ENCODE results near the gene CRHR1.

The CRHR1 gene

DNA sequence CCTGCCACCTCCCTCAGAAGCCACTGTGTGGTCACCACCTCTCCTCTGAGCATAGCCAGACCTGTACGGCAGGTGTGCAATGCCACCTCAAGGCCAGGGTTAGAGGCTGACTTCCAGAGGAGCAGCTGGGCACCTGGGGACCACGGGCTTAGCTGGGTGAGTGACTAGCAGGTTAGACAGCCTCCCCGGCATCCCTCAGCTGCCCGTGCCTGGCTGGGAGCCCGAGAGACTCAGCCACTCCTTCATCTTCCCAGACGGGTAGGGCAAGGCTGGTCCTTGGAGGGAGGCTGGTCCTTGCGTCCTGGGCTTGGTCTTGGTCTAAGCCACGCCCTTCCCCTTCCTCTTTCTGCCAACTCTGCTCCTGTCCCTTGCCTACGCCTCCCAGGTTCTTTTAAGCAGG lies 7.8 kb downstream of the CRHR1 start:
- no peak overlapping the region for H3K4me3 ChIP-seq (ENCODE audit: low read depth, low read length)
- peak; percentile 87 for DNase-seq (ENCODE audit: low read depth)
- TF ChIP-seq, protein P1, sequence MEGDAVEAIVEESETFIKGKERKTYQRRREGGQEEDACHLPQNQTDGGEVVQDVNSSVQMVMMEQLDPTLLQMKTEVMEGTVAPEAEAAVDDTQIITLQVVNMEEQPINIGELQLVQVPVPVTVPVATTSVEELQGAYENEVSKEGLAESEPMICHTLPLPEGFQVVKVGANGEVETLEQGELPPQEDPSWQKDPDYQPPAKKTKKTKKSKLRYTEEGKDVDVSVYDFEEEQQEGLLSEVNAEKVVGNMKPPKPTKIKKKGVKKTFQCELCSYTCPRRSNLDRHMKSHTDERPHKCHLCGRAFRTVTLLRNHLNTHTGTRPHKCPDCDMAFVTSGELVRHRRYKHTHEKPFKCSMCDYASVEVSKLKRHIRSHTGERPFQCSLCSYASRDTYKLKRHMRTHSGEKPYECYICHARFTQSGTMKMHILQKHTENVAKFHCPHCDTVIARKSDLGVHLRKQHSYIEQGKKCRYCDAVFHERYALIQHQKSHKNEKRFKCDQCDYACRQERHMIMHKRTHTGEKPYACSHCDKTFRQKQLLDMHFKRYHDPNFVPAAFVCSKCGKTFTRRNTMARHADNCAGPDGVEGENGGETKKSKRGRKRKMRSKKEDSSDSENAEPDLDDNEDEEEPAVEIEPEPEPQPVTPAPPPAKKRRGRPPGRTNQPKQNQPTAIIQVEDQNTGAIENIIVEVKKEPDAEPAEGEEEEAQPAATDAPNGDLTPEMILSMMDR (IDR thresholded peaks at IDR 0.05; ENCODE audit: control insufficient read depth, extremely low read depth, insufficient read depth), result peak; percentile 28; the same call in 1 of the 2 replicates

GRCh38 chr17:45792437-45792836 lies 8.3 kb downstream of the CRHR1 start:
- no peak for DNase-seq (ENCODE audit: low read depth)
- no peak overlapping the region for H3K4me3 ChIP-seq (ENCODE audit: low read depth, low read length)
- TF ChIP-seq, protein P1 (IDR thresholded peaks at IDR 0.05; ENCODE audit: control insufficient read depth, extremely low read depth, insufficient read depth), result no peak

DNA sequence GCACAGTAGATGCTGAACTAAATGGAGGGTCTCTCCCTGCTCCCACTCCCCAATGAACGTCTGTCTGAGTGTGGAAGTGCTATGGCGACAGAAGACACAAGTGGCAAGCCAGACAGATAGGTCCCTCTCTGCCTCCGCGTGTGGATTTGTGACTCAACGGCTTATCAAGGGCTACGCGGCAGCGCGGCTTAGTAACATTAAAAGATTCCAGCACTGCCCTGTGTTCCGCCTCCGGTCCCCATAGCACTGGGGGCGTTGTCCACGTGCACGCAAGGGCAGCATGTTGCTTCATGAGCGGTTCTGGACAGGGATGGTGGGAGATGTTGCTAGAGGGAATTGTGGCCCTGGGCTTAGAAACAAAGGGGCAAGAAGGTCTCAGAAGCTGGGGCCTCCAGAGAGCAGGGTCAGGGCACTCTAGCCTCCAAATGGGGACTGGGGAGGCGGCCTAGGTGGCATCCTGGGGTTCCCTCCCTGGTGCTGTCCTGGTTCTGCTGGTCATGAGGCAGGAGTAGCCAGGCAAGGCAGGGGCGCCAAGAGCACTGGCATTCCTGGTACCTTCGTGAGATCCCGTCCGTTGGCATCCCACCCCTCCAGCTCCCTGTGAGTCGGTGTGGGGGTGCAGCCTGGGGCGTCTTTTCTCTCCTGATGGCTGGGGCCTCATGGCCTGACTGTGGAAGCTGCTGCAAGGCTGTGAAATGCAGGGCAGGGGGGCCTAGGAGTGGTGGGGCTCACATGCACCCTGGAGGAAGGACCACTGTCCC lies 9.1 kb downstream of the CRHR1 start:
- no peak for DNase-seq (ENCODE audit: low read depth)
- no peak overlapping the region for H3K4me3 ChIP-seq (ENCODE audit: low read depth, low read length)
- TF ChIP-seq, protein P1 (IDR thresholded peaks at IDR 0.05; ENCODE audit: control insufficient read depth, extremely low read depth, insufficient read depth), result no peak

- no peak for DNase-seq (ENCODE audit: low read depth)
- no peak overlapping the region for H3K4me3 ChIP-seq (ENCODE audit: low read depth, low read length)
- TF ChIP-seq, protein P1 (IDR thresholded peaks at IDR 0.05; ENCODE audit: control insufficient read depth, extremely low read depth, insufficient read depth), result no peak
These were observed 9.9 kb downstream of the CRHR1 start for GRCh38 chr17:45793999-45794540.

- TF ChIP-seq, protein P1 (IDR thresholded peaks at IDR 0.05; ENCODE audit: control insufficient read depth, extremely low read depth, insufficient read depth), result 0 out of 2 replicates have a peak, but pooled peaks have one; percentile 3
- H3K4me3 ChIP-seq (ENCODE audit: low read depth, low read length), result no peak overlapping the region
- DNase-seq (ENCODE audit: low read depth), result no peak
These were observed 10.7 kb downstream of the CRHR1 start for GRCh38 chr17:45794840-45795239.

DNA sequence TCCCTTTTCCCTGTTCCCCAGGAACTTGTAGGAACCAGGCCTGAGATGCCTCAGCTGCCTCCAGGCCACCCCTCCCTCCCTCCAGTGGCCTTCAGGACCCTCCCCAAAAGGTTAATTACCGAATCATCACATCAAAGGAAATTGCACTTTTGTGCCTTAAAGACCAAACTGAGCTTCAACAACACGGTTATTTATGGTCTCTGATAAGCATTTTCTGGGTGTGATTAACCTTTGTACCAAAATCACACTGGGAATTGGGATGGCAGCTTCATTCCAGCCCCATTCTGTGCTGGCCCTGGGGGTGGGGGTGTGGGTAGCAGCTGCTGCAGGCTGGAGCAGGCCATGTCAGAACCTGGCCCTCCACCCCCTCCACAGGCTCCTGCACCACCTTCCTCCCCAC lies 16.7 kb downstream of the CRHR1 start:
- DNase-seq (ENCODE audit: low read depth), result no peak
- no peak overlapping the region for H3K4me3 ChIP-seq (ENCODE audit: low read depth, low read length)
- TF ChIP-seq, protein P1 (IDR thresholded peaks at IDR 0.05; ENCODE audit: control insufficient read depth, extremely low read depth, insufficient read depth), result no peak
